SK-N-SH (cell line): ENCODE data around the gene GPR18.
"Not testable (repeated sequence)": the region's sequence is repeated elsewhere in the genome, so short reads cannot be mapped to it uniquely, and the experiment has no call there.

Experiments
- CTCF ChIP-seq: fragments of 200-600 bp; sonication (generic); IDR thresholded peaks from 2 replicates; pipeline ENCODE4 v1.6.1; 2017; ENCODE audit warnings: antibody characterized with exemption, mild to moderate bottlenecking, moderate library complexity
- EP300 ChIP-seq, 2 experiments: IDR thresholded peaks; 2 replicates each; pipeline versions ENCODE4 v1.4.0 to v1.6.1; 2012; ENCODE audit warnings: borderline replicate concordance in 1 of 2, low read depth in 1 of 2, low read length in 1 of 2
- EZH2phosphoT487 ChIP-seq: fragments of 200-600 bp; sonication (generic); IDR thresholded peaks from 2 replicates; pipeline ENCODE4 v1.6.1; 2017; ENCODE audit warnings: low read depth, mixed run types, mild to moderate bottlenecking, antibody characterized with exemption, moderate library complexity, borderline replicate concordance
- FOSL2 ChIP-seq: IDR thresholded peaks from 2 replicates; pipeline ENCODE4 v1.4.0; 2012; ENCODE audit warnings: low read depth, mild to moderate bottlenecking, moderate library complexity, borderline replicate concordance
- JUND ChIP-seq: IDR thresholded peaks from 2 replicates; pipeline ENCODE4 v1.4.0; 2012
- MAX ChIP-seq: IDR thresholded peaks from 2 replicates; pipeline ENCODE4 v1.4.0; 2012; ENCODE audit warnings: low read depth
- PBX3 ChIP-seq: IDR thresholded peaks from 2 replicates; pipeline ENCODE4; 2012
- POLR2AphosphoS5 ChIP-seq: IDR thresholded peaks from 2 replicates; pipeline ENCODE4 v1.6.1; 2012; ENCODE audit warnings: low read depth, low read length
- RAD21 ChIP-seq: IDR thresholded peaks from 2 replicates; pipeline ENCODE4 v1.6.1; 2012; ENCODE audit warnings: mild to moderate bottlenecking, low read length
- RCOR1 ChIP-seq: fragments of 150-350 bp; IDR thresholded peaks from 2 replicates; pipeline ENCODE4 v1.6.1; 2017; ENCODE audit warnings: antibody characterized with exemption, low read length
- SMC3 ChIP-seq: IDR thresholded peaks from 2 replicates; pipeline ENCODE4 v1.6.1; 2012; ENCODE audit warnings: low read depth, low read length, improper control_type of control experiment
- TCF12 ChIP-seq: IDR thresholded peaks from 2 replicates; pipeline ENCODE4 v1.4.0; 2012

DNA sequence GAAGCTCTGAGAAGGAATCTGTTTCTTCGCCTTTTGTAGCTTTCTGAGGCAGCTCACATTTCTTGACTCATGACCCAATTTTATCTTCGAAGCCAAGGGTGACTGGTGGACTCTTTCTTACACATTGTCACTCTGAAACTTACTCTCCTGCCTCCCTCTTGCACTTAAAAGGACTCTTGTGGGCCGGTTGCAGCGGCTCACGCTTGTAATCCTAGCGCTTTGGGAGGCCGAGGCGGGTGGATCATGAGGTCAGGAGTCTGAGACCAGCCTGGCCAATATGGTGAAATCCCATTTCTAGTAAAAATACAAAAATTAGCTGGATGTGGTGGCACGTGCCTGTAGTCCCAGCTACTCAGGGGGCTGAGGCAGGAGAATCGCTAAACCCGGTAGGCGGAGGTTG lies 27.6 kb downstream of the GPR18 start:
- TF ChIP-seq TCF12; MAX; CTCF; FOSL2; POLR2AphosphoS5; EZH2phosphoT487; RAD21; EP300 (IDR thresholded peaks at IDR 0.05; ENCODE audit: borderline replicate concordance in 1 of 2, low read depth in 1 of 2, low read length in 1 of 2); RCOR1; SMC3; JUND; PBX3: not testable (repeated sequence)
